HCT116 (cell line): ENCODE results near the gene S100PBP. TPM values are rescaled to one million over a fixed set of nuclear protein-coding genes. Genes with fewer than 3 reads are reported as not detected.

Experiments
- ATAC-seq: fragments of 200-7000 bp; cut with Tn5 transposase; 2 replicates; pipeline ENCODE4 v1.9.1; 2020; ENCODE audit warnings: mild to moderate bottlenecking, moderate library complexity
- BruUV-seq: library from RNA; stranded (reverse); fragments of 400-500 nt; replicated peaks from 2 replicates; lab custom pipeline; 2021; lab: Mats Ljungman, UMichigan
- CTCF ChIA-PET: fragments of 300-600 bp; sonication (Branson Sonifier 250); formaldehyde crosslinking; loops from one replicate; lab custom pipeline; 2021; ENCODE audit warnings: antibody characterized with exemption; lab: Charles Lee
- POLR2A ChIA-PET: fragments of 300-600, 350-600 bp; sonication (Branson Sonifier 250); formaldehyde crosslinking; loops from one replicate; lab custom pipeline; 2021; ENCODE audit warnings: antibody characterized with exemption; lab: Charles Lee
- RAD21 ChIA-PET, 2 experiments: fragments of 300-600 bp; sonication (Branson Sonifier 250); formaldehyde crosslinking; loops; one replicate each; lab custom pipeline; 2023; ENCODE audit warnings: low total read pairs in 2 of 2; ENCODE audit not compliant: uncharacterized antibody in 2 of 2, unreplicated experiment in 2 of 2, low non-redundant PET in 1 of 2; lab: Charles Lee
- DNase-seq: peaks from one replicate; pipeline ENCODE4 v3.0.0-alpha.2; 2010; ENCODE audit warnings: low read depth, low spot score
- H2AFZ ChIP-seq: fragments of 200-600 bp; shearing (Covaris generic), sonication (generic); 2 replicates; pipeline ENCODE4 v1.6.1; 2017; ENCODE audit warnings: low read depth, mixed run types, mixed read lengths, antibody characterized with exemption, low read length; ENCODE audit not compliant: poor library complexity, severe bottlenecking
- H3K27ac ChIP-seq: 2 replicates; pipeline ENCODE4 v1.5.1; 2012; ENCODE audit warnings: low read depth, low read length
- H3K27me3 ChIP-seq: fragments of 200-600 bp; sonication (generic); 2 replicates; pipeline ENCODE4 v1.6.1; 2016; ENCODE audit warnings: mixed run types, low read length, mixed read lengths; ENCODE audit not compliant: insufficient read depth
- H3K36me3 ChIP-seq, 2 experiments: fragments of 200-500 bp in 1 of 2; fragments of 200-600 bp in 1 of 2; sonication (Bioruptor generic) in 1 of 2; sonication (generic) in 1 of 2; 2 replicates each; pipeline versions ENCODE4 v1.5.1 to v1.6.1; 2014 to 2016; ENCODE audit warnings: low read length in 2 of 2, inconsistent platforms in 1 of 2, mixed read lengths in 1 of 2, mixed run types in 1 of 2; ENCODE audit not compliant: insufficient read depth in 2 of 2, control insufficient read depth in 1 of 2
- H3K4me1 ChIP-seq, 2 experiments: fragments of 200-600 bp in 1 of 2; sonication (generic) in 1 of 2; 2 replicates each; pipeline versions ENCODE4 v1.5.1 to v1.6.1; 2012 to 2017; ENCODE audit warnings: low read length in 2 of 2, inconsistent platforms in 1 of 2, mild to moderate bottlenecking in 1 of 2, mixed read lengths in 1 of 2, mixed run types in 1 of 2, moderate library complexity in 1 of 2; ENCODE audit not compliant: insufficient read depth in 2 of 2, control insufficient read depth in 1 of 2
- H3K4me2 ChIP-seq: fragments of 200-600 bp; sonication (generic); 2 replicates; pipeline ENCODE4 v1.6.1; 2017; ENCODE audit warnings: mixed run types, low read length, mixed read lengths
- H3K4me3 ChIP-seq, 2 experiments: fragments of 200-600 bp in 1 of 2; sonication (generic) in 1 of 2; replicated peaks in 1 of 2; 2 replicates each; pipeline ENCODE4 v1.5.1; 2011 to 2016; ENCODE audit warnings: low read length in 2 of 2, control low read depth in 1 of 2, low read depth in 1 of 2, mild to moderate bottlenecking in 1 of 2, mixed read lengths in 1 of 2, mixed run types in 1 of 2
- H3K79me2 ChIP-seq: fragments of 200-600 bp; sonication (generic); 2 replicates; pipeline ENCODE4 v1.6.1; 2017; ENCODE audit warnings: mild to moderate bottlenecking, mixed run types, low read length, moderate library complexity, mixed read lengths; ENCODE audit not compliant: insufficient read depth
- H3K9ac ChIP-seq: fragments of 200-600 bp; sonication (generic); 2 replicates; pipeline ENCODE4 v1.6.1; 2016; ENCODE audit warnings: low read length, mixed read lengths
- H3K9me2 ChIP-seq: fragments of 200-600 bp; sonication (generic), shearing (Covaris generic); 2 replicates; pipeline ENCODE4 v1.6.1; 2017; ENCODE audit warnings: mixed run types, mild to moderate bottlenecking, moderate library complexity; ENCODE audit not compliant: insufficient read depth
- H3K9me3 ChIP-seq, 2 experiments: fragments of 200-500 bp in 1 of 2; fragments of 200-600 bp in 1 of 2; sonication (Bioruptor generic) in 1 of 2; sonication (generic) in 1 of 2; 2 replicates each; pipeline ENCODE4 v1.6.1; 2014 to 2017; ENCODE audit warnings: low read length in 2 of 2, mixed read lengths in 2 of 2, inconsistent platforms in 1 of 2, low read depth in 1 of 2, mild to moderate bottlenecking in 1 of 2, mixed run types in 1 of 2, moderate library complexity in 1 of 2; ENCODE audit not compliant: control insufficient read depth in 1 of 2, insufficient read depth in 1 of 2
- H4K20me1 ChIP-seq: fragments of 200-600 bp; sonication (generic), shearing (Covaris generic); 2 replicates; pipeline ENCODE4 v1.6.1; 2017; ENCODE audit warnings: mixed run types, mild to moderate bottlenecking, moderate library complexity; ENCODE audit not compliant: insufficient read depth
- ATF3 ChIP-seq: IDR thresholded peaks from 2 replicates; pipeline ENCODE4 v1.6.1; 2012
- CBX3 ChIP-seq: IDR thresholded peaks from 2 replicates; pipeline ENCODE4 v1.6.1; 2012; ENCODE audit warnings: low read depth
- CTCF ChIP-seq, 3 experiments: fragments of 200-600 bp in 1 of 3; sonication (generic) in 1 of 3; IDR thresholded peaks in 2 of 3; conservative IDR thresholded peaks in 1 of 3; 2 replicates each; pipeline ENCODE4 v1.5.1; 2012 to 2017; ENCODE audit warnings: low read depth in 2 of 3, low read length in 2 of 3, antibody characterized with exemption in 1 of 3, borderline replicate concordance in 1 of 3, control low read depth in 1 of 3, mild to moderate bottlenecking in 1 of 3, mixed read lengths in 1 of 3, mixed run types in 1 of 3, moderate library complexity in 1 of 3; ENCODE audit not compliant: insufficient read depth in 1 of 3
- EGR1 ChIP-seq: IDR thresholded peaks from 2 replicates; pipeline ENCODE4 v1.6.1; 2012; ENCODE audit warnings: low read depth
- EZH2phosphoT487 ChIP-seq: fragments of 200-600 bp; IDR thresholded peaks from 2 replicates; pipeline ENCODE4 v1.6.1; 2018; ENCODE audit warnings: antibody characterized with exemption, borderline replicate concordance
- FOSL1 ChIP-seq: IDR thresholded peaks from 2 replicates; pipeline ENCODE4 v1.6.1; 2012; ENCODE audit warnings: low read depth
- POLR2A ChIP-seq: IDR thresholded peaks from 2 replicates; pipeline ENCODE4 v1.7.0; 2011; ENCODE audit warnings: borderline replicate concordance; ENCODE audit not compliant: insufficient read depth, insufficient read length; ENCODE audit errors: extremely low read depth
- POLR2AphosphoS5 ChIP-seq: IDR thresholded peaks from 2 replicates; pipeline ENCODE4 v1.6.1; 2011; ENCODE audit warnings: mild to moderate bottlenecking, low read depth, low read length, moderate library complexity
- RAD21 ChIP-seq: IDR thresholded peaks from 2 replicates; pipeline ENCODE4 v1.6.1; 2012; ENCODE audit warnings: low read depth, mild to moderate bottlenecking
- SIN3A ChIP-seq: IDR thresholded peaks from 2 replicates; pipeline ENCODE4 v1.6.1; 2012; ENCODE audit warnings: low read depth
- SP1 ChIP-seq: IDR thresholded peaks from 2 replicates; pipeline ENCODE4 v1.6.1; 2012; ENCODE audit warnings: low read depth
- SRF ChIP-seq: IDR thresholded peaks from 2 replicates; pipeline ENCODE4 v1.6.1; 2012; ENCODE audit warnings: low read depth
- TCF7L2 ChIP-seq: IDR thresholded peaks from 2 replicates; pipeline ENCODE4 v1.7.0; 2011; ENCODE audit warnings: borderline replicate concordance, inconsistent platforms; ENCODE audit not compliant: insufficient read depth, insufficient read length; ENCODE audit errors: extremely low read depth
- YY1 ChIP-seq: IDR thresholded peaks from 2 replicates; pipeline ENCODE4 v1.6.1; 2011; ENCODE audit warnings: low read length, low read depth, moderate library complexity, mild to moderate bottlenecking; ENCODE audit not compliant: insufficient replicate concordance; ENCODE audit errors: extremely low read depth
- ZNF274 ChIP-seq: fragments of 200-500 bp; sonication (Bioruptor generic); IDR thresholded peaks from 2 replicates; pipeline ENCODE4 v1.6.1; 2014; ENCODE audit warnings: mild to moderate bottlenecking, low read depth, low read length, inconsistent platforms
- intact Hi-C: fragments of 100-400 bp; cut with micrococcal nuclease; formaldehyde crosslinking; loops from 2 replicates; pipeline ENCODE4 v1.10.0; 2022
- total RNA-seq: library from RNA; stranded (reverse); gene quantifications from one replicate; pipeline ENCODE4 v1.2.1, GENCODE V29; 2021; ENCODE audit not compliant: unreplicated experiment

Gene S100PBP
- total RNA-seq, 1 experiment from 2014 or later: 38.2 TPM

DNA sequence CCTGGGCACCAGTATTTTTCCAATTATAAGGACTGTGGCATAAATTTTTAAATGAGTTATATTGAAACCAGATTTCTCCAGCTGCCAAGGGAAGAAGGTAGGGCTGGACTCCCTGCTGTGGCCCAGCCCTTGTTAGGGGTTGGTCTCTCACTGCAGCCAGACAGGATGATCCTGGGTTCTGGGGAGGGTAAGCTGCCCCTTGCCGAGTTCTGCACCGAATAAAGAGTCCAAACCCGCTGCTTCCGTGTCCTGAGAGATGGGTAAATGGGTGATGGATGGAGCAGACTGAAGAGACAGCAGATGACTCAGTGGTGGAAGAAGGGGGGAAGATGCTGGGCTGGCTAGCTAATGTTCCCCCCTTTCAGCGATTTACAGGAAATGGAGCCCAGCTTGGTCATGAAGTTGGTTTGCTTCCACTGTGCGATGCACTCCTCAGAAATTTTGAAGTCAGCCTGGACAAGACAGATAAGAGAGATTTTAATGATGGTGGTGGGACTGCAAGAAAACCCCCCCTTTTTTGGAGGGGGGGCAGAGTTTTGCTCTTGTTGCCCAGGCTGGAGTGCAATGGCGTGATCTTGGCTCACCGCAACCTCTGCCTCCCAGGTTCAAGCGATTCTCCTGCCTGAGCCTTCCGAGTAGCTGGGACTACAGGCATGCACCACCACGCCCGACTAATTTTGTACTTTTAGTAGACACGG lies 41.7 kb upstream of the S100PBP start:
- DNase-seq (no peak), ATAC-seq (no peak)
- no peaks in the 10 kb centered on the region for H3K9me2 ChIP-seq
- H4K20me1 ChIP-seq: no peaks in the 10 kb centered on the region
- intact Hi-C loops: no loop called here
- peaks cover 4 to 15% of the 10 kb centered on the region in 2 experiments; a peak in 3 of 4 replicates for H3K4me1 ChIP-seq
- BruUV-seq: no TSS peak
- H3K4me2 ChIP-seq: no peak overlapping the region
- H3K27me3 ChIP-seq: no peaks in the 10 kb centered on the region
- H3K27ac ChIP-seq: peak overlapping the region; percentile 44
- no peaks in the 10 kb centered on the region for H3K9me3 ChIP-seq
- no peak overlapping the region for H3K9ac ChIP-seq
- TF ChIP-seq TCF7L2: no peak
- TF ChIP-seq ATF3: no peak
- no peak for TF ChIP-seq CTCF (IDR thresholded peaks at IDR 0.05 in 2 of 3, conservative IDR thresholded peaks at IDR 0.05 in 1 of 3; ENCODE audit: borderline replicate concordance in 1 of 3, insufficient read depth in 1 of 3, low read depth in 2 of 3, low read length in 2 of 3)
- no peak for TF ChIP-seq SP1
- TF ChIP-seq POLR2A: no peak
- no peak for TF ChIP-seq SIN3A
- TF ChIP-seq POLR2AphosphoS5: no peak
- TF ChIP-seq FOSL1: no peak
- TF ChIP-seq EGR1: no peak
- no peak for TF ChIP-seq ZNF274
- no peak for TF ChIP-seq EZH2phosphoT487
- TF ChIP-seq CBX3: no peak
- no peak for TF ChIP-seq SRF
- no peak for TF ChIP-seq YY1
- TF ChIP-seq RAD21: no peak
- RAD21 ChIA-PET: interaction anchor here (3.8 to 8.0 kb wide), 2 partner anchors 63 to 64 kb away, joined by 31 to 41 read pairs; no protein-coding TSS in a partner anchor
- CTCF ChIA-PET: interaction anchor here (0.5 to 5.4 kb wide), 3 partner anchors 23 to 255 kb away, joined by 3 to 108 read pairs (median 3); no protein-coding TSS in a partner anchor
- no peak overlapping the region for H2AFZ ChIP-seq
- POLR2A ChIA-PET: interaction anchor here (0.7 kb wide), 1 partner anchor 329 kb away, joined by 3 read pairs; no protein-coding TSS in a partner anchor
- H3K79me2 ChIP-seq: no peaks in the 10 kb centered on the region
- H3K4me3 ChIP-seq: no peak overlapping the region
- peaks cover 37 to 39% of the 10 kb centered on the region in 2 experiments; a peak in 3 of 4 replicates for H3K36me3 ChIP-seq
